ENCODE measurements around the gene PIAS1. TPM values are rescaled to one million over a fixed set of nuclear protein-coding genes. Genes with fewer than 3 reads are reported as not detected.
"Not testable (repeated sequence)": the region's sequence is repeated elsewhere in the genome, so short reads cannot be mapped to it uniquely, and the experiment has no call there.

PIAS1 gene
- total RNA-seq, 1 donor from 2014 or later = 14.9 TPM

GRCh38 chr15:68232449-68232848 lies 178.3 kb downstream of the PIAS1 start:
- DNase-seq (ENCODE audit: low read depth) = no peak

- no peak for DNase-seq (ENCODE audit: low read depth)
Measured at GRCh38 chr15:68232937-68233336, 178.8 kb downstream of the PIAS1 start.

- DNase-seq (ENCODE audit: low read depth) = no peak
Measured at GRCh38 chr15:68234060-68234459, 179.9 kb downstream of the PIAS1 start.

- not testable (repeated sequence) for DNase-seq (ENCODE audit: low read depth)
Measured at GRCh38 chr15:68234520-68234919, 180.4 kb downstream of the PIAS1 start.

- DNase-seq (ENCODE audit: low read depth) = no peak
Measured at GRCh38 chr15:68235022-68235421, 180.9 kb downstream of the PIAS1 start.

- DNase-seq (ENCODE audit: low read depth) = no peak
Measured at GRCh38 chr15:68239025-68239424, 184.9 kb downstream of the PIAS1 start.

- no peak for DNase-seq (ENCODE audit: low read depth)
Measured at GRCh38 chr15:68241088-68241935, 187.2 kb downstream of the PIAS1 start.

Other genes with a start within 250 kb of the PIAS1 start
- 0.05 and 0.08 TPM in 2 replicates for gene SKOR1, start 228.8 kb upstream of the PIAS1 start, total RNA-seq
- gene RNU6-1, start 214.3 kb upstream of the PIAS1 start, total RNA-seq = not detected in 2 replicates
- 0.26 and 2.5 TPM in 2 replicates for gene CALML4, start 151.0 kb downstream of the PIAS1 start, total RNA-seq
- 14.1 and 16.0 TPM in 2 replicates for gene CLN6, start 175.4 kb downstream of the PIAS1 start, total RNA-seq
- gene FEM1B, start 223.4 kb downstream of the PIAS1 start, total RNA-seq = 55.5 and 58.5 TPM in 2 replicates